ENCODE data around the gene NCDN.

Gene NCDN

GRCh38 chr1:35594005-35594760 is 36.6 kb downstream of the NCDN start:
- no peak for DNase-seq

- no peak for DNase-seq
Observed at GRCh38 chr1:35595684-35596083, 38.1 kb downstream of the NCDN start.

GRCh38 chr1:35597870-35598269 is 40.3 kb downstream of the NCDN start:
- no peak for DNase-seq

GRCh38 chr1:35598895-35599294 is 41.3 kb downstream of the NCDN start:
- DNase-seq: no peak

DNA sequence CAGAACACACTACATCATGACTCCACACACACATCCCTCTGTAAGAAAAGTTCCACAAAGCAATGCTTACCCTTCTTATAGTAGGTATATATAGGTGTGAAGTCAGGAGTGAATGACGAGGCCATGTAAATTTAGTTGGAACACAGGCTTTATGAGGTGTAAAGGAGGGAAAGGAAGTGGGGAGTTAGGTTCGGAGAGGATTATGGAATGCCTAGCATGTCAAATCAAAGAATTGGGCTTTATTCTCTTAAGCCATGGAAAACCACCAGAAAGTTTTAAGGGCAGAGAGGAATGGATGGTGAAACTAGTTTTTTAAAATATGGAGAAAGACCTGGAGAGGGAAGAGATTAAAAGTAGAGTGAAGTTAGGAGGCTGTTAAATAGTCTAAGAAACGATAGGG is 41.8 kb downstream of the NCDN start:
- no peak for DNase-seq

- DNase-seq: no peak
Observed at GRCh38 chr1:35600593-35600992, 43.0 kb downstream of the NCDN start.

- DNase-seq: no peak
Observed at GRCh38 chr1:35603468-35603867, 45.9 kb downstream of the NCDN start.

- DNase-seq: no peak
Observed at GRCh38 chr1:35603941-35604340, 46.3 kb downstream of the NCDN start.

DNA sequence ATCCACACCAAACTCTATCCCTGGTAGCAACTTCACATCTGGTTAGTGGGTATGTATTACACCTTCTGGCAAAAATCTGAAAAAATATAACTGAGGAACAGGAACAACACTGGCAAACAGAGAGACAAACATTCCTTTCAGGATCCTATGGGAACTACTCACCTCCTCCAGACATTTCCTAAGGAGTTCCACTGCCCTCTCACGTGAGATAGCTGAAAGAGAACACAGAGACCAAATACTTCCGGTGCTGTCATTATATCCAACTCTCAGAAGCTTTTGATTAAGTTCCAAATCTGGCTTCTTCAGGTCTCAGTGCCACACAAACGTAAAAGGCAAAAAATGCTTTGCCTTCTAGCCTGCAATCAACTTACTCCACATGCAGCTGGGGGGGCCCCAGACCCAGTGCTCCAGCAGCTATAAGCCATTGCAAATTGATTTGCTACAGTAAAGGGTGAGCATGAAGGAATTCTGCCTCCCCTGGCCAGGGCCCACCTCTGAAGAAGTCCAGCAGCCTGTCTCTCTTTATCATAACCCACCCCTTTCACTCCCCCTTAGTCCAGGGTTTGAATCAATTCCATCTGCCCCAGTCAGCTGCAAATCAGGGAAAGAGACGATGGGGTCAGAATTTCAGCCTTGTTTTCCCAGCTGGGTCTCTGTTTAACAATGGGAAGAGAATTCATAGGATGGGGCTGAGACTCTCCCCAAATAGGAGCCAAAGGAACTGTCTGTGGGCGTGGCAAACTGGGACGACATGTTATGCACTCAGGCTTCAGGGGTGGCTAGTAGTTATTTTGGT is 47.7 kb downstream of the NCDN start:
- DNase-seq: no peak

DNA sequence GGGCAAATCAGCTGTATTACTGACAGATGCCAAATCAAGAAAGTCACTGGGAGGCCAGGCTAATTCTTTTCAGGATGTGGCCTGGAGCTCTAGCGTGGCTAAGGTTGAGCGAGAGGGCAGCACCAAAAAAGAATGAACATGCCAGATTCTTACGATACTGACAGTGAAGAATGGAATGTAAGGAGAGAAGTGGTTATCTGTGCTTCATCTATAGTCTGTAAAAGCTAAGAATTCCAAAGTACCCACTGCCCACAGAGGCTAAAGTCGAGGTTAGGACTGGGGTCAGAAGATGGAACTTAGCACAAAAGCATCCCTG is 48.2 kb downstream of the NCDN start:
- no peak for DNase-seq

DNA sequence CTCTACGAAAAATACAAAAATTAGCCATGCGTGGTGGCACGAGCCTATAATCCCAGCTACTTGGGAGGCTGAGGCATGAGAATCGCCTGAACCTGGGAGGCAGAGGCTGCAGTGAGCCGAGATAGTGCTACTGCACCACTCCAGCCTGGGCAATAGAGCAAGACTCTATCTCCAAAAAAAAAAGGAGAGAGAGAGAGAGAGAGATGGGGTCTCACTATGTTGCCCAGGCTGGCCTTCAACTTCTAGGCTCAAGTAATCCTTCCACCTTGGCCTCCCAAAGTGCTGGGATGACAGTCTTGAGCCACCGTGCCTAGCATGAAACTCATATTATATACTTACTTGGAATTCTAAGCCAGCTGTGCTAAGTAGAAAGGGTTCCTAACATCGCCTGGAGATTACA is 54.1 kb downstream of the NCDN start:
- no peak for DNase-seq

- no peak for DNase-seq
Observed at GRCh38 chr1:35615440-35615839, 57.8 kb downstream of the NCDN start.

All from hematopoietic multipotent progenitor cell treated with erythropoietin and hydrocortisone succinate and interleukin-3 and kit ligand, for 6 days (in vitro differentiated cells).